ENCODE measurements around the gene ANXA2R. TPM values are rescaled to one million over a fixed set of nuclear protein-coding genes. Genes with fewer than 3 reads are reported as not detected.
A peak's percentile ranks its signal among the peaks of the same experiment; 100 is the strongest.
"Not testable (repeated sequence)": the region's sequence is repeated elsewhere in the genome, so short reads cannot be mapped to it uniquely, and the experiment has no call there.

ANXA2R gene
- total RNA-seq, 2 donors from 2014 or later = 9.9 to 10.0 TPM

GRCh38 chr5:43036856-43037635, 3.1 kb downstream of the ANXA2R start:
- Mint-ChIP-seq H3K36me3 (ENCODE audit: insufficient read depth in 2 of 2) (peaks cover 0 to 2% of the 10 kb centered on the region in 2 donors), H3K27me3 (ENCODE audit: low read depth) (no peaks in the 10 kb centered on the region), H3K4me1 (ENCODE audit: low read depth) (peaks cover 59% of the 10 kb centered on the region), H3K9me3 (no peaks in the 10 kb centered on the region), H3K4me3 (peak overlapping the region; percentile 86 to 96), H3K27ac (peak overlapping the region; percentile 79)
- ATAC-seq (replicated peaks in 1 of 2) (no peak), DNase-seq (no peak)

- DNase-seq = peak in 1 of 2 donors; percentile 22
- Mint-ChIP-seq H3K4me1 (ENCODE audit: low read depth) (peaks cover 59% of the 10 kb centered on the region), H3K27ac (no peak overlapping the region), H3K4me3 (peak overlapping the region; percentile 86 to 96), H3K36me3 (ENCODE audit: insufficient read depth in 2 of 2) (peaks cover 0 to 2% of the 10 kb centered on the region in 2 donors), H3K9me3 (no peaks in the 10 kb centered on the region), H3K27me3 (ENCODE audit: low read depth) (no peaks in the 10 kb centered on the region)
- ATAC-seq (replicated peaks in 1 of 2) = no peak
Measured at GRCh38 chr5:43036409-43036808, 3.7 kb downstream of the ANXA2R start.

- Mint-ChIP-seq H3K27ac (peak overlapping the region; percentile 15), H3K4me3 (peak overlapping the region; percentile 10 to 56), H3K9me3 (no peaks in the 10 kb centered on the region), H3K27me3 (ENCODE audit: low read depth) (no peaks in the 10 kb centered on the region), H3K36me3 (ENCODE audit: insufficient read depth in 2 of 2) (peaks cover 0 to 2% of the 10 kb centered on the region in 2 donors), H3K4me1 (ENCODE audit: low read depth) (peaks cover 68% of the 10 kb centered on the region)
- DNase-seq = no peak
- no peak for ATAC-seq (replicated peaks in 1 of 2)
Measured at GRCh38 chr5:43034591-43034968, 5.5 kb downstream of the ANXA2R start.

GRCh38 chr5:43033841-43034590, 6.1 kb downstream of the ANXA2R start:
- DNase-seq (no peak), ATAC-seq (replicated peaks in 1 of 2) (no peak)
- no peaks in the 10 kb centered on the region for H3K27me3 Mint-ChIP-seq (ENCODE audit: low read depth)
- H3K27ac Mint-ChIP-seq = peak overlapping the region; percentile 15
- peaks cover 67% of the 10 kb centered on the region for H3K4me1 Mint-ChIP-seq (ENCODE audit: low read depth)
- peaks cover 0 to 2% of the 10 kb centered on the region in 2 donors for H3K36me3 Mint-ChIP-seq (ENCODE audit: insufficient read depth in 2 of 2)
- H3K9me3 Mint-ChIP-seq = no peaks in the 10 kb centered on the region
- H3K4me3 Mint-ChIP-seq = peak overlapping the region; percentile 10 to 56

- DNase-seq (no peak), ATAC-seq (replicated peaks in 1 of 2) (no peak)
- Mint-ChIP-seq H3K27ac (no peak overlapping the region), H3K4me1 (ENCODE audit: low read depth) (peaks cover 26% of the 10 kb centered on the region), H3K36me3 (ENCODE audit: insufficient read depth in 2 of 2) (no peaks in the 10 kb centered on the region), H3K4me3 (no peak overlapping the region), H3K27me3 (ENCODE audit: low read depth) (no peaks in the 10 kb centered on the region), H3K9me3 (no peaks in the 10 kb centered on the region)
Measured at GRCh38 chr5:43027054-43027785, 12.9 kb downstream of the ANXA2R start.

GRCh38 chr5:43025184-43025950, 14.8 kb downstream of the ANXA2R start:
- H3K36me3 Mint-ChIP-seq (ENCODE audit: insufficient read depth in 2 of 2); H3K27ac Mint-ChIP-seq; H3K4me3 Mint-ChIP-seq: not testable (repeated sequence)

GRCh38 chr5:43024217-43024616, 15.9 kb downstream of the ANXA2R start:
- no peak for DNase-seq
- H3K36me3 Mint-ChIP-seq (ENCODE audit: insufficient read depth in 2 of 2) = peaks cover 1 to 3% of the 10 kb centered on the region in 2 donors
- no peaks in the 10 kb centered on the region for H3K27me3 Mint-ChIP-seq (ENCODE audit: low read depth)
- no peak overlapping the region for H3K27ac Mint-ChIP-seq
- H3K9me3 Mint-ChIP-seq = no peaks in the 10 kb centered on the region
- H3K4me1 Mint-ChIP-seq (ENCODE audit: low read depth) = peaks cover 20% of the 10 kb centered on the region
- no peak for ATAC-seq (replicated peaks in 1 of 2)
- no peak overlapping the region for H3K4me3 Mint-ChIP-seq

More at GRCh38 chr5:43025184-43025950, 14.8 kb downstream of the ANXA2R start:
- peaks cover 28% of the 10 kb centered on the region for H3K4me1 Mint-ChIP-seq (ENCODE audit: low read depth)
- ATAC-seq (replicated peaks in 1 of 2); H3K9me3 Mint-ChIP-seq; DNase-seq; H3K27me3 Mint-ChIP-seq (ENCODE audit: low read depth): not testable (repeated sequence)

GRCh38 chr5:43021151-43021550, 19.0 kb downstream of the ANXA2R start:
- DNase-seq (no peak), ATAC-seq (replicated peaks in 1 of 2) (no peak)
- H3K9me3 Mint-ChIP-seq = no peaks in the 10 kb centered on the region
- H3K4me3 Mint-ChIP-seq = peak overlapping the region; percentile 86 to 96
- peaks cover 24% of the 10 kb centered on the region for H3K4me1 Mint-ChIP-seq (ENCODE audit: low read depth)
- peak overlapping the region; percentile 98 for H3K27ac Mint-ChIP-seq
- H3K36me3 Mint-ChIP-seq (ENCODE audit: insufficient read depth in 2 of 2) = peaks cover 1 to 3% of the 10 kb centered on the region in 2 donors
- H3K27me3 Mint-ChIP-seq (ENCODE audit: low read depth) = no peaks in the 10 kb centered on the region

- DNase-seq (peak in 1 of 2 donors; percentile 40), ATAC-seq (replicated peaks in 1 of 2) (peak in 1 of 2 donors; percentile 4)
- peak overlapping the region; percentile 86 to 96 for H3K4me3 Mint-ChIP-seq
- no peaks in the 10 kb centered on the region for H3K27me3 Mint-ChIP-seq (ENCODE audit: low read depth)
- H3K4me1 Mint-ChIP-seq (ENCODE audit: low read depth) = peaks cover 32% of the 10 kb centered on the region
- peak overlapping the region; percentile 98 for H3K27ac Mint-ChIP-seq
- H3K36me3 Mint-ChIP-seq (ENCODE audit: insufficient read depth in 2 of 2) = peaks cover 1 to 3% of the 10 kb centered on the region in 2 donors
- H3K9me3 Mint-ChIP-seq = no peaks in the 10 kb centered on the region
Measured at GRCh38 chr5:43020399-43020746, 19.7 kb downstream of the ANXA2R start.

- H3K4me1 Mint-ChIP-seq (ENCODE audit: low read depth) = peaks cover 38% of the 10 kb centered on the region
- peak; percentile 82 to 88 for DNase-seq
- H3K9me3 Mint-ChIP-seq = no peaks in the 10 kb centered on the region
- H3K27me3 Mint-ChIP-seq (ENCODE audit: low read depth) = no peaks in the 10 kb centered on the region
- peak; percentile 74 to 75 for ATAC-seq (replicated peaks in 1 of 2)
- peak overlapping the region; percentile 98 for H3K27ac Mint-ChIP-seq
- H3K4me3 Mint-ChIP-seq = peak overlapping the region; percentile 86 to 96
- peaks cover 2 to 3% of the 10 kb centered on the region in 2 donors for H3K36me3 Mint-ChIP-seq (ENCODE audit: insufficient read depth in 2 of 2)
Measured at GRCh38 chr5:43019614-43020398, 20.3 kb downstream of the ANXA2R start.

GRCh38 chr5:43019291-43019613, 20.9 kb downstream of the ANXA2R start:
- DNase-seq = no peak
- Mint-ChIP-seq H3K4me3 (peak overlapping the region; percentile 86 to 96), H3K4me1 (ENCODE audit: low read depth) (peaks cover 42% of the 10 kb centered on the region), H3K27ac (peak overlapping the region; percentile 98), H3K9me3 (no peaks in the 10 kb centered on the region), H3K36me3 (ENCODE audit: insufficient read depth in 2 of 2) (peaks cover 3% of the 10 kb centered on the region in 2 donors), H3K27me3 (ENCODE audit: low read depth) (no peaks in the 10 kb centered on the region)
- ATAC-seq (replicated peaks in 1 of 2) = no peak

GRCh38 chr5:43017428-43017815, 22.7 kb downstream of the ANXA2R start:
- DNase-seq (peak in 1 of 2 donors; percentile 50), ATAC-seq (replicated peaks in 1 of 2) (peak; percentile 14 to 37)
- Mint-ChIP-seq H3K4me3 (peak overlapping the region; percentile 86 to 96), H3K9me3 (no peaks in the 10 kb centered on the region), H3K4me1 (ENCODE audit: low read depth) (peaks cover 46% of the 10 kb centered on the region), H3K36me3 (ENCODE audit: insufficient read depth in 2 of 2) (peaks cover 3% of the 10 kb centered on the region in 2 donors), H3K27ac (peak overlapping the region; percentile 98), H3K27me3 (ENCODE audit: low read depth) (no peaks in the 10 kb centered on the region)
